NCI-H2029 treated with DMSO at 0.1 percent for 48 hours (cell line): ENCODE data around the gene ZNF689.
A peak's percentile ranks its signal among the peaks of the same experiment; 100 is the strongest.
"Not testable (repeated sequence)": the region's sequence is repeated elsewhere in the genome, so short reads cannot be mapped to it uniquely, and the experiment has no call there.

Source experiments
- DNase-seq: peaks from one replicate; lab custom pipeline; 2025; lab: John Stamatoyannopoulos, UW

The ZNF689 gene

DNA sequence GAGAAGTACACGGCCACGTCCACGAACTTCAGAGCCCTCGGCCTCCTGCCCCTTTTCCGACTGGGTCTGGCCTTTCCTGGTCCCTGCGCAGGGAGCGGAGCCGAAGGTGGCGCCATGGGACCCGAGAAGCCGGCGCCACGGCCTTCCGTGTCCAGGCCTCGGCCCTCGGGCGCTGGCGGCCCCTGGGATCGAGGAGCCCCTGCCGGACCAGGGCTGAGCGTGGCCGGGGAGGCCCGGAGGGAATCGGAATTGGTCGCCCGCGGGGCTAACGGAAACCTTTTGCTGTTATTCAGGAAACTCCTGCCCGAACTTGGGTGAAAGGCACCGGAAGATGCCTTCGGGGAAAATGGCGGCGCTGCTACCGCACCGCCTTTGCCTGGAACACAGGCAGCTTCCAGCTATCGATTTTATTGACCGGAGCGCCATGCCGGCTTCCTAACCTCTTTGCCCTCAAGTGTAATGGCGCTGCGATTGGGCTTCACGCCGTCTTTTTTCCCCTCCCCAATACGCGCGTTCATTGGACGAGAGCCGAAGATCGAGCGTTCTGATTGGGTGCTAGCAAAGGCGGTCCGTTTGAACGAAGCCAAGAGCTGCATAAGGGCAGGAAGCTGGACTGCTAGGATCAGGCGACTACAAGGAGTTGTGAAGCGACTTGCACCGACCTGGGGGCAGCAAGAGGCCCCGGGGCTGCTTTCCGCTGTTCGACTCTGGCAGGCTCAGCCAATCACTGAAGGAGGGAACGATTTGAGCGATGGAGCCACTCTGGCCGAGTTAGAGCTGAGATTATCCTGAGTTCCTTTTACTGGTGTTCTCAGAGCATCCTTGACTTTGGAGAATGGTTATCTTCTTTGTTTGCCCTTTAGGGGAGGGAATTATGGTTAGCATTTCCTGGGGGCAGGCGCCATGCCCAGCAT is at the start of gene ZNF689:
Gene ZNF689, minus strand, starts transcription at position 464 of the 914 bp plus-strand sequence. Its CDS starts 348 bp downstream, at position 116.
- DNase-seq, result peak; percentile 88

GRCh38 chr16:30658731-30659506 is 48.7 kb upstream of the ZNF689 start:
- peak; percentile 92 for DNase-seq

- DNase-seq, result peak; percentile 98
Measured at GRCh38 chr16:30657866-30658730, 47.9 kb upstream of the ZNF689 start, which contains the start of gene FBRS. FBRS (plus strand) TSS chr16:30658431; CDS start chr16:30659519, 1,088 bp downstream.

GRCh38 chr16:30656974-30657865 is 47.0 kb upstream of the ZNF689 start:
- peak; percentile 82 for DNase-seq

DNA sequence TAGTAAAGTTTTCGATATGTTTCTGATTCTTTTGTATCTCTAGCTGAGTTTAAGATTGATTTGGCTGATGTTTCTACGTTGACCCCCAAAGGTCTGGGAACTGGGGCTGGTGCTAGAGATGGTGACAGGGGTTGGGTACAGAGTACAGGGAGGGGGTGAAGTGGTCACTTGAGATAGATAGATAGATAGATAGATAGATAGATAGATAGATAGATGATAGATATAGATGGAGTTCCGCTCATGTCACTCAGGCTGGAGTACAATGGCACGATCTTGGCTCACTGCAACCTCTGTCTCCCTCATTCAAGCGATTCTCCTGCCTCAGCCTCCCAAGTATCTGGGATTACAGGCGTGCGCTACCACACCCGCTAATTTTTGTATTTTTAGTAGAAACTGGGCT is 46.2 kb upstream of the ZNF689 start:
- DNase-seq, result no peak

- DNase-seq, result no peak
Measured at GRCh38 chr16:30655815-30656347, 45.7 kb upstream of the ZNF689 start.

DNA sequence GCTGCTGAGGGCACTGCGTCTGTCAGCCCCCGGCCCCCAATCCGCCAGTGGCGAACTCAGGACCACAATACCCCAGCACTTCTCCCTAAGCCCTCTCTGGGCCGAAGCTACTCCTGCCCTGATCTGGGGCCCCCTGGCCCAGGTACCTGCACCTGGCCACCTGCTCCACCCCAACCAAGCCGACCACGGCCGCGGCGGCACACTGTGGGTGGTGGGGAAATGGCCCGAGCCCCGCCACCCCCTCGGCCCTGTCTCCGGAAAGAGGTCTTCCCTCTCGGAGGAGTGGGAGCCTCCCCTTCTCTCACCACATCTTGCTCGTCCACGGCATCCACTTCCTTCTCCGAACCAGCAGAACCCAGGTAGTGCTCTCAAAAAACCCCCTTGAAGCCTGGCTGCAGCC is 44.7 kb upstream of the ZNF689 start:
- no peak for DNase-seq

DNA sequence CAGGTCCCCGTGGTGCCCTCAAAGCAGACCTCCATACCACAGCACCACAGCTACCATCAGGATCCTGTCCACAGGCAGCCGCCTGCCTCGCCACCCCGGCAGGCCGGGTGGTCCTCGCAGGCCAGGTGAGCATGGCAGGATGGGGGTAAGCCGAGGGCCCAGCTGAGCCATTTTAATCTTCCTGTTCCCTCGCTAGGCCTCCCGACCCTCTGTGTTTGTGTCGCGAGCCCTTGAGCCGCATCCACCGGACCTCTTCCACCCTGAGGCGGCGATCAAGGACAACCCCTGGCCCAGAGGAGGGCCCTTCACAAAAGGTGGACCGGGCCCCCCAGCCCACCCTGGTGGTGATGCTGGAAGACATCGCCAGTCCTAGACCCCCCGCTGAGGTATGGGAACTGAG is 42.5 kb upstream of the ZNF689 start:
- no peak for DNase-seq

DNA sequence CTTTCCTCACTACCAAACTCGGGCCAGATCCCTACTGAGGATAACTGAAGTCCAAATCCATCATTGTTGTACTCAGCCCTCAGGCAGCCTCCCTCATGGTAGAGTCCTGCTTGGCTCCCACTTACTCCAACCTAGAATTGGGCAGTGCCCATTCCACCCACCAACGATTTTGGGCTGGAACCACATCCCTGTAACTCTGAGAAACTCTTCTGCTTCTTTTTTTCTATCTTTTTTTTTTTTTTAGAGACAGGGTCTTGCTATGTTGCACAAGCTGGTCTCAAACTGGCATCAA is 41.8 kb upstream of the ZNF689 start:
- no peak for DNase-seq

DNA sequence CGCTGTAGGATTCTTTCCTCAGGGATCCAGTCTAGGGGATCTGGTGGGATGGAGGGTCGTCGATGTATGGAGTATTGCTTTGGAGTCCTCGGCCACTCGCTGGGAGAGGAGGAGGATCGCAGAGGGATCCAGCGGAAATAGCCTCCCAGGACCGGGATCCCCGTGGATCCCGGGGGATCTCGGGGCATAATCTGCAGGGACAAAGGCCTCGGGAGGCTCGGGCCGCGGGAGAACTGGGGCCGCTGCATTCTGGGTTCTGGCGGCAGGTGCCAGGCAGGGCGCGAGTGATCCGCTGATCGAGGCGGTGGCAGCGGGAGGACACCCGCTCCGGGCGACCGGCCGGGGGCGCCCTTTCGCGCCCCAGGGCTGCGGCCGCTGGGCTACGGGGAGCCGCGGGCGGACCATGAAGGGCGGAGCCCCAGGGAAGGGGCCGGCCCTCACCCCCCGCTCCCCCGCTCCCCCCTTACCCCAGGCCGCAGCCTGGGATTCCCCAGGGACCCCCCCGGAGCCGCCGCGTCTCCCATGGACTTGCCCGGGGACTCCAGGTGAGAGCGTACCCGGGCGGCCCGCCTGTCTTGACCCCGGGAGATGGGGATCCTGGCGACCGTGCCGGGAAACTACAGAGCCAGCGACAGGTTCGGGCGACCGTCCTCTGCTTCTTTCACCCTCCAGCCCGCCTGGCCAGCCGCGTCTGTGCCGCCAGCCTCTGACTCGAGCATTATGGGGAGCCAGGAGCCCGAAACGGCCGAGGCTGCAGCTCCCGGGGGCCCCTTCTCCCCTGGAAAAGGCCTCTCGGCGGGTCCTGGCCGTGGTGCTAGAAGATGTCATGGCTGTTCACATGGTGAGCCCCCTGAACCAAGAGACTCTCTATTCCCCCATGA is 41.2 kb upstream of the ZNF689 start:
- DNase-seq, result no peak

DNA sequence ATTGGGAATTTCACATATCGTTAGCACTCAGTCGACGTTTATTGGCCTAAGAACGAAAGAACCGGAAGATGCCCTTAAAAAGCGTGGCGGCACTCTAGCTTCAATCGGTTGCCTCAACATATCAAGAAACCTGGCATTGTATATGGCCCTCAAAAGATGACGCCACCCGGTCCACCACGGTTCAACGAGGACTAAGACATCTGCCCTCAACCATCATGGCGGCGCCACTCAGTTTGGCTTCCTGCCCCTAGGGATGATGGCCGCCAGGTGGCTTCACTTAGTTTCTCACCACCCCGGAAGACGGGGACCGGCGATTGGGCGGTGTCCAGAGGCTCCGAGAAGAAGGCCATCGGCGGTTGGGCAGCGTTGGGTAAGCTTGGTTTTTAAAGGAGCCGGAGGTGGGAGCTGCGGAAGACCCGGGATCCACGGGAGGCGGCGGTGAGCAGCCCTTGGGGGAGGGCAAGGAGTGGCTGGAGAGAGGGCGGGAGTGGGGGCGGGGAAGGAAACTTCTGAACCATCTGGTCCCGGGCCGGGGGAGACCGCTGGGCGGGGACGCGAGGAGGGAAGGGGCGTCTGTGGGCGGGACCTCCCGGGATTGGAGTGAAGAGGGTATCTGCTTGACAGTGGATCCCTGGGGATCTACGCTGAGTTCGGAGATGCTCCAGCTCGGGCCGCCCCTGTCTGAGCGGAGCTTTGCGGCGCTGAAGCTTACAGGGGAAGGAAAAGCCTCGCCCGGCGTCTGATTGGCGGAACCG is 40.4 kb upstream of the ZNF689 start, which contains the start of gene PRR14:
Gene PRR14, plus strand, starts transcription at position 592 of the 755 bp plus-strand sequence. CDS start 686 bp downstream, outside the sequence.
- DNase-seq, result peak; percentile 90

DNA sequence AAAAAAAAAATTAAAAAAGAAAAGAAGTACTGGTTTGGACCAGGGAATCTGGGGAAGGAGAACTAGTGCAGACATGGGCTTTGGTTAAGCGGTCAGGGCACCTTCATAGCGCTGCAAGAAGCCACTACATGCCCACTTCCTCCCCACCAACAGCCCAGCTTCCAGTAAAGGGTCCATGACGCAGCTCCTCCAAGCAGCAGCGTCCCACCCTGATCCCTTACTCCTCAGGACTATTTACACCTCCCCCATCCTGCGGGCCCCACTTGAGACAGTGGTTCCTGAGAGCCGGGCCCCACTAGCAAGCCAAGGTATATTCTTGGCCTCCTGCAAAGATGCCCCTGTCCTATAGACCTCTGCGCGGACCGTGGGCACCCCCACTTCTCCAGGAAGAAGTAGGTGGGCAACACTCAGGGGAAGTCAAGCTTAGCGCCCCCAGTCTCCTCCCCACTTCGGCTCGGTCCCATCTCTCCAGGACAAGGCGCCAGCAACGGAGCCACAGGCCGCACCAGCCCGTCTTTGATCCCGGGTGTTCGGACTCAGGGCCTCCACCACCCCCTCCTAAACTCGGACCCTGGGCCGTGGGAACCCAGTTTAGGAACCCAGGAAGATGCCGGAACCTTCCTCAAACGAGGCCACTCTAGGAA is 39.7 kb upstream of the ZNF689 start:
- no peak for DNase-seq

GRCh38 chr16:30647274-30647571 is 37.0 kb upstream of the ZNF689 start:
- no peak for DNase-seq

DNA sequence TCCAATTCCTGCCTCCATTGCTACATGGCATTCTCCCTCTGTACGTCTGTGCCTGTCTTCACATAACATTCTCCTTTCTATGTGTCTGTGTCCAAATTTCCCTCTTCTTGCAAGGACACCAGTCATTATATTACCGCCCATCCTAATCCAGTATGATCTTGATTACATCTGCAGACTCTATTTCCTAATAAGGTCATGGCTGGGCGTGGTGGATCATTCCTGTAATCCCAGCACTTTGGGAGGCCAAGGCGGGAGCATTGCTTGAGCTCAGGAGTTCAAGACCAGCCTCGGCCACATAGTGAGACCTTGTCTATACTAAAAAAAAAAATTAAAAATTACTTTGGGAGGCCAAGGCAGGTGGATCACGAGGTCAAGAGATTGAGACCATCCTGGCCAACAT is 35.5 kb upstream of the ZNF689 start:
- DNase-seq, result no peak

DNA sequence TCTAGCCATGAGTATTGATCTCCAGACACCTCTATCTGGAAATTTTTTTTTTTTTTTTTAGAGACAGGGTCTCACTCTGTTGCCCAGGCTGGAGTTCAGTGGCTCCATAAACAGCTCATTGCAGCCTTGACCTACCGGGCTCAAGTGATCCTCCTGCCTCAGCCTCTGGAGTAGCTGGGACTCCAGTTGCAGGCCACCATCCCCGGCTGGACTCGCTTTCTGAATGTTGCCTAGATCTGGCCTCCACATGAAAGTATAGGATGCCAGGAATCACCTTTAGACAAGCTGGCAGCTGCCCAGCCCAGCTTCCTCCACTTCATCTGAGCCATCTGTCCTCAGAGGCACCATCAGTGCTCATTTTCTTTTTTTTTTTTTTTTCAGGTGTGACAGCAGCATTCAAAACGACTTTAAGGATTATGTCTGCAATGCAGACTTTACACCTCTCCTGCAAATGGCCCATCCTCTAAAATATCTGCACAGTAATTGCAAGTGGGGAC is 34.2 kb upstream of the ZNF689 start:
- no peak for DNase-seq

GRCh38 chr16:30641378-30641982 is 31.3 kb upstream of the ZNF689 start:
- DNase-seq, result no peak

- DNase-seq, result no peak
Measured at GRCh38 chr16:30637944-30638343, 27.8 kb upstream of the ZNF689 start.

- not testable (repeated sequence) for DNase-seq
Measured at GRCh38 chr16:30637139-30637538, 26.9 kb upstream of the ZNF689 start.
